ENCODE data around the gene HECW1.

HECW1 gene

DNA sequence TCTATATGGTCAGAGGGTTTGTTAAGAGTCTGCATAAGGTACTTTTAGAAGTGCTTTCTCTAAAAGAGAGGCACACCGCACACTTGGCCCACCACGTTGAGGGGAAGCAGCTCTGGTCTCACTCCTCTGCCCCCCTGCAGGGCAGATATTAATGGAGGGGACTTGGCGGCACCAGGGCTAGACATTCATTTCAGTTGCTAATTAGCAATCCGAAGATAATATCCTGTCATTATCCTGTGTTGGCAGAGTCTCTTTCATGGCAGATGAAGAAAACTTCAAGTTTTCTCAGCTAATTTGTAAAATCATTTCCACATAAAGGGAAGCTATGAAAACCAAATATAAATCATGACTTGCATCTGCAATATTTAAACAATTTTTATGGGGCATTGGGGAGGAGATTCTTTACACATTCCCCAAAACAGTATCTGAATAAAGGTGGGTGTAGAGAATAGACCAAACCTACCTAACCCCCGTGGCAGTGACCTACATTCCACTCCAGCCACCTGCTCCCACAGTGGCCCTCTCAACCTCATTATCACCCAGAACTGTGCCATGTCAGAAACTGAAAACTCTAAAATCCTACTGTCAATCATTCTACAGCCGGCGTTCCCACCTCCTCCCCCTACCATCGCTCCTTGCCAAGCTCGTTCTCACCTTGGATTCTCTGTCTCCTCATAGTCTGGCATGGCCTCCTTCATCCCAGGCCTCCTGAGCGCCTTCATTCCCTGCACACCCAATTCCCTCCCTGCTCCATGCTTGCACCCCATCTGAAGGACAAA is 416.3 kb downstream of the HECW1 start:
- no peak for DNase-seq (ENCODE audit: low read depth in 2 of 3, low spot score in 1 of 3)

DNA sequence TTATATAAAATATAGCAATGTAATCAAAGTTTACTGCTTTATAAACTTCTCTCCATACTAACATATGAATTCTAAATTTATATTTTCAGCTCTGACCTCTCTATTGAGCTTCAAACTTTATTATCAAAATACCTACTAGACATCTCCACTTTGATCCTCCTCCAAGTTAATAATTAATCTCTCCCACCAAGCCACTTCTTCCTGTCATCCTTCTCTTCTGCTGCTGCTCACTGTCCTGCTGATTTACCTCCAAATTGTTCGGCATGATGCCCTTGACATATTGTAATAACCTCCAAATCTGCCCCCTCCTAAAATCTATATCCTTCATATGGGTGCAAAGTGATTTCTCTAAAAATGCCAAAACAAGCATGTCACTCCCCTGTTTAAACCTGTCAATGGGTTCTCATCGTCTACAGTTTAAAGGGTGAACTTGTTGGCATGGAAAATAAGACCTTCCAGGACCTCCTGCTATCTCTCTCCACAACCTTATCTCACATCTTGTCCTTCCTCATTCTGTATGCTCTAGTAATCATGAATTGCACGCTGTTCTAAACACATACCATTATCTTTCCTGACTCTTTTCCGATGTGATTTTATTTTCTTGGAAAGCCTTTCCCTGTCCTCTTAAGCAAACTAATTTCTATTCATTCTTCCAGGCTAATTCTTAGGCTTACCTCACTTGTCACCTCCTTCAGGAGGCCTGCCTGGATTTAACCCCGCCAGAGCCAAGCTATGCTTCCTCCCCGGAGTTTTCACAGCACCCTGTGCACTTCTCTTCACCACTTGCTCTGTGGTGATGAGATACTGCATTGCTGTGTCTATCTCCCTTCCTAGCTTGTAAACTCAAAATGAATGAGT is 418.3 kb downstream of the HECW1 start:
- DNase-seq (ENCODE audit: low read depth in 2 of 3, low spot score in 1 of 3) = no peak

GRCh38 chr7:43531700-43532099 is 419.3 kb downstream of the HECW1 start:
- no peak for DNase-seq (ENCODE audit: low read depth in 2 of 3, low spot score in 1 of 3)

DNA sequence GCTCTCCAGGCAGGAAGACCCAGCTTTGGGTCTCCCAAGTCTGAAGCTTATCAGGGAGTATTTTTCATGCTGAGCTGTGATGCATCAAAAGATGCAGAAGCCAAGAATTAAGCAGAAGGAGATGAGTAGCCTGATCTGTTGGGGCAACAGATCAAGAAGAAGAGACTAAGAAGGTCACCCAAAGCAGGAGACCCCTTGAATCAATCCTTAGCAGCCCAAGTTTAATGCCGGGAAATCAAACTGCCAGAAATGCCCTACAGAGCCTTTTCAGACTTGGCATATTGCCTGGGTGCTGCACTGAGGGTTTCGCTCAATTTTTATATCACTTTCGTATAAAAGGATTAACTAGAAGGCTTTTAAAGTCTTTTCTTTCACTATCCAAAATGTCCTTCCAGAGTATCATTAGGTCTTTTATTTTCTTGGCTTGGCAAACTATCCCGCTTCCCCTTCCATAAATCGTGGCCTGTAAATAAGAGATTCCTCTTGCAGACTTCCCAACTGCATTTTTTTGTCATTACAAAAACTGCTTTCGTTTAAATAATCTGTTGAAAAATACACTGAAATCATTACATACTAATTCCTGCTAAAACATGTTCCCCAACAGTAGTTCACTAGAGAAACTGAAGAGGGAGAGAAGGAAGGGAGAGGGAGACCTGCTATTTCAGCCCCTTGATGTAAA is 421.5 kb downstream of the HECW1 start:
- DNase-seq (ENCODE audit: low read depth in 2 of 3, low spot score in 1 of 3) = no peak

DNA sequence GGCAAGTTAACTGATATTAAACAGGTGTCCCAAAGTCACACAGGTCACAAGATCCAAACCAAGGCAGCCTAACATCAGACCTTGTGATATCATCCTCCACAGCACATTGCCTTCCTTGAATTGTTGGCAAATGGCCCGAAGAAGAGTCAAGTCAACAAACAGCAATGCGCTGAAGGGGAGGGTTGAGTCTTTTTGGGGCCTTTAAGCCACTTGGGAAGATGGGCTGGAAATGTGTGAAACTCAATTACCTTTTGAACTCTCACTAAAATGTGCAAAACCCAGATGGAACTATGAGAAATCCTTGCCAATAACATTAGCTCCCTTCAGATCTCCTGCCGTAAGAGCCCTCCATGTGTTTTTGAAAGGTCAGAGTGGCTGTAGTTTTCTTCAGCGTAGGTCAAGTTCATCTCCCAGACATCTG is 422.6 kb downstream of the HECW1 start:
- no peak for DNase-seq (ENCODE audit: low read depth in 2 of 3, low spot score in 1 of 3)

GRCh38 chr7:43535810-43536585 is 423.6 kb downstream of the HECW1 start:
- DNase-seq (ENCODE audit: low read depth in 2 of 3, low spot score in 1 of 3) = no peak

DNA sequence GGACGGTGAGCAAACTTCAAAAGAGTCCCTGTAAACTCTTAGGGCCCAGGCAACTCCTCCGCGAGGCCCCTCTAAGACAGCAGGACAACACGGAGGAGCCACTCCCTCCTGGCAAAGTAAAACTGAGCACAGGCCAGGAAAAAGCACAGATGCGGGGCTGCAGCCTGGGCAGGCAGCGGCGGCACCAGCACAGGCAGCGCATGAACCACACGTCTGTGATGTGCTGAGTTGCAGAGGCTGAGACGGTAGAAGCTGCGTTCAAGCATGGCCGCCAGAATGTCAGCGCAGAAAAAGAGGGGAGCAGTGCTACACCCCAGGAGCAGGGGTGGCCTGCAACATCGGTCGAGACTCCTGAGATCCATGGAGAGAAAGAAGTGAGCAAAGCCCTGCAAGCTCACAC is 424.3 kb downstream of the HECW1 start:
- DNase-seq (ENCODE audit: low read depth in 2 of 3, low spot score in 1 of 3) = no peak

DNA sequence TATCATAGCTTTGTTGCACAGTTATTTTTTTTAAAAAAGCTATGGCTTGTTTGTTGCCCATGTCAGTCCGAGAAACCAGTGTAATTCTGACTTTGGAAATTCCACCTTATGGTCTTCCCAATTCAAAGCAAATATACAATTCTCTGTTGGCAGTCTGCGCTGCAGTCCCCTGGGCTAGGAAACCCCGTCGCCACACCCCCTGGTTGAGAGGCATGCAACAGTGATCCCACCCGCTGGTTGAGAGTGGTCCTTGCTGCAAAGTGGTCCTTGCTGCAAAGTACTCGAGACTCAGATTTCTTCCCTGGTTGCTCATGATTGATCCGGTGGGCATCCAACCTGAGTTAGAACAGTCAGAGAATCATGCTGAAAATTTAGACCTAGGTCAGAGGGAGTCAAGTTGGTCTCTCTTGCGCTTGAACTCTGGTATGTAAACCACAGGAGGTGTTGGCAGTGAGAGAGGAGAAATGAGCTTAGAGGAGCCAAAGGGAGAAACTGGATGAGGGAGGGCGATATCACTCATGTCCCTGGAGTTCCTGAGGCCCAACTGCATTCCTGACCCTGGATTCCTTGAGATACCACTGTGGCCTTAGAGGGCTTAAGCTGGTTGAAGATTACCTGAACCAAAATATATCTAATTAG is 425.4 kb downstream of the HECW1 start:
- DNase-seq (ENCODE audit: low read depth in 2 of 3, low spot score in 1 of 3) = no peak

DNA sequence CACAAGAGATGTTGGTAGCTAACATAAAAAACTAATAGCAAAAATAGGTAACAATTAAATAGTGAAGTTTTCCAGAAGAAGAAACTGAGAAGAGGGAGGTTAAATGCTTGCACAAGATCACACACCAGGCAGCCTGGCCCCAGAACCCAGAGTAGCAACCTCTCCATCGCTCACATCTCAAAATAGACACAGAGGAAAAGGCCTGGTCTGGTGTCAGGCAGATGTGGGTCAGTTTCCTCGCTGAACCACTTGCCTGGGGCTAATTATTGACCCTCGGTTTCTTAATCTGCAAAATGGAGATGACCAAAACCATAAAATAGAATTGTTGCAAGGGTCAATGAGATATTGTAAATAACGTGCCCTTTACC is 425.9 kb downstream of the HECW1 start:
- DNase-seq (ENCODE audit: low read depth in 2 of 3, low spot score in 1 of 3) = no peak

DNA sequence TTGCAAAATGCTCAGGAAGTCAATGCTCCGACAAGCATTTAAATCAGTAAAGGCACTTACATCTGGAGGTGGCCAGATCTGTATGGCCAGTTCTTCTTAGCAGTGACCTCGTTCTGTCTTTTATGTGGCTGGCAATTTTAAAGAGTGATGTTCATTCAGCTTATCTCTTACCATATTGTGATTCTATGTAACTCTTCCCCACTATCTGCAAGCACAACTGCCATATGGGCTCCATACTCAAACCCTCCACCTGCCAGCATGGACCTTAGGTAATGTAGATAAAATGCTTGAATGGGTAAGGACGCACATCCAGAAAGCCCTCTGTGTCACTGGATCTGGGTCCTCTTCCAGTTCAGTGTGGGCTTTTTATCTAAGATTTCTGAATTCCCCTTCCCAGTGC is 428.0 kb downstream of the HECW1 start:
- DNase-seq (ENCODE audit: low read depth in 2 of 3, low spot score in 1 of 3) = no peak

DNA sequence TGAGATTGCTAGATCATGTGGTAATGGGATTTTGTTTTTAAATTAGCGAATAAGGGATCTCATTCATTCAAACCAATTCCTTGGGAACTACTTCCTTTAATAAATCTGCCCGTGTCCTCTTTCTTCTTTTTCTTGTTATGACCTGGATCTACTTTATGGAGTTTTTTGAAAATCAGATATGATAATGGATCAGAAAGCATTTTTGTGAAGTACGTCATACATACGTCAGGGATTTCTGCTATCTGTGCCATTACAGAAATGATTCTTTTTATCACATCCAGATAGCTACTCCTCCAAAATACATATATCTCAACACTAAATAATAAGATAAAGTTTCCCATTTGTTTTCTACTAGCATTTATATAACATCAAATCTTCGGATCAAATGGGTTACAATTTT is 430.3 kb downstream of the HECW1 start:
- DNase-seq (ENCODE audit: low read depth in 2 of 3, low spot score in 1 of 3) = no peak

DNA sequence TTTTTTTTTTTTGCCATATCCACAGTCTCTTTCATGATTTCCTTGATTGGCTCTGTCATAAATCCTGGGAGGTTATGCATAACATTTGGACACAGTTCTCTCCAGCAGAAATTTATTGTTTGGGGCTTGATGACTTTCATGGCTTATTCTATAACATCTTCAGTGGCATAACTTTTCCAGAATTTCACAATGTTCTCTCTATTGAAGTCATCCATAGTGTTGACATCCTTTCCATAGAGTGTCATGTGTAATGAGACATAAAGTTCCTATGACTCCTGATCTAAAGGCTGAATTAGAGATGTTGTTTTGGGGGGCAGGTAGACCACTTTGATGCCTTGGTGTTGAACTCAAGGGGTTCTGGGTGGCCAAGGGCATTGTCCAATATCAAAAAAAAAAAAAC is 433.8 kb downstream of the HECW1 start:
- no peak for DNase-seq (ENCODE audit: low read depth in 2 of 3, low spot score in 1 of 3)

DNA sequence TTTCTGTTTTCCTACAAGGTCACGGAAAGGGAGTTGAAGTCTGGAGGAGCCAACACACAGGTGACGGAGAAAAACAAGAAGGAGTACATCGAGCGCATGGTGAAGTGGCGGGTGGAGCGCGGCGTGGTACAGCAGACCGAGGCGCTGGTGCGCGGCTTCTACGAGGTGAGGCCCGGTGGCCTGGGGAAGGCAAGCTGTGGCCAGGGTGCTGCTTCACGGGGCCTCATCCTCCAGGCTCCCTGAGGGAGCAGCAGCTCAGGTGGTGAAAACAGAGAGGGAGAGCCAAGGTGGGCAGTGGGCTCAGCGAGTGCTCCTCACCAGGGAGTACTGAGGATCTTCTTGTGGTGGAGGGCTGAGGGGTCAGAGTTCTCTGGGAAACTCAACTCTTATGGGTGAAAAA is 438.0 kb downstream of the HECW1 start:
- DNase-seq (ENCODE audit: low read depth in 2 of 3, low spot score in 1 of 3) = no peak

GRCh38 chr7:43552122-43552521 is 439.7 kb downstream of the HECW1 start:
- DNase-seq (ENCODE audit: low read depth in 2 of 3, low spot score in 1 of 3) = no peak

DNA sequence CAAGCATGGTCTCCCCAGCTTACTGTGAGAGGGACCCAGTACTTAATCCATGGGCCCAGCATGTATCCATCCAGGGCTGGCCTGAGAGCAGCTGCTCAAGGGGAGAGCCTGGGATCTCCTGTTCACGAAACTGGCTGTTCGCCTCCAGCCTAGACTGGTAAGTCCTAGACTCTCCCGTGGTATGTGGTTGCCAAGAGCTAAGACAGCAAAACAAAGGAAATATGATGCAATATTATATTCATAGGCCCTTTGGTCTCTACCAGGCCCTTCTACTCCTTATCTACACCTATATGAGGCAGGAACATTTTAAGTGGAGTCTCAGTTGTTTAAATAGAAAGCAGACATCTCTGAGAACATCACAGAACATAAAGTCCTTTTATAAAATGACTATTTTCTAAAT is 441.6 kb downstream of the HECW1 start:
- DNase-seq (ENCODE audit: low read depth in 2 of 3, low spot score in 1 of 3) = no peak

DNA sequence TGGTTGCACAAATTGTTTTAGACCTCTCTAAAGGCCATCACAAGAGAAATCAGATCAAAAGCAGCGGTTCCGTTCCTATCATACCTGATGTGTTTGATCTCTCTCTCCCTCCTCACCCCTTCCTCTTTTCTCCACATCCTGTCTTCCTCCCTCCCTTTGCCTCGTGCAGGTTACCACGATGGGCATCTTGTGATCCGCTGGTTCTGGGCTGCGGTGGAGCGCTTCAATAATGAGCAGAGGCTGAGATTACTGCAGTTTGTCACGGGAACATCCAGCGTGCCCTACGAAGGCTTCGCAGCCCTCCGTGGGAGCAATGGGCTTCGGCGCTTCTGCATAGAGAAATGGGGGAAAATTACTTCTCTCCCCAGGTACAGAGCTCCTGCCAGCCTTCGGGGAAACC is 442.0 kb downstream of the HECW1 start:
- no peak for DNase-seq (ENCODE audit: low read depth in 2 of 3, low spot score in 1 of 3)

GRCh38 chr7:43557831-43558495 is 445.5 kb downstream of the HECW1 start:
- DNase-seq (ENCODE audit: low read depth in 2 of 3, low spot score in 1 of 3) = no peak

DNA sequence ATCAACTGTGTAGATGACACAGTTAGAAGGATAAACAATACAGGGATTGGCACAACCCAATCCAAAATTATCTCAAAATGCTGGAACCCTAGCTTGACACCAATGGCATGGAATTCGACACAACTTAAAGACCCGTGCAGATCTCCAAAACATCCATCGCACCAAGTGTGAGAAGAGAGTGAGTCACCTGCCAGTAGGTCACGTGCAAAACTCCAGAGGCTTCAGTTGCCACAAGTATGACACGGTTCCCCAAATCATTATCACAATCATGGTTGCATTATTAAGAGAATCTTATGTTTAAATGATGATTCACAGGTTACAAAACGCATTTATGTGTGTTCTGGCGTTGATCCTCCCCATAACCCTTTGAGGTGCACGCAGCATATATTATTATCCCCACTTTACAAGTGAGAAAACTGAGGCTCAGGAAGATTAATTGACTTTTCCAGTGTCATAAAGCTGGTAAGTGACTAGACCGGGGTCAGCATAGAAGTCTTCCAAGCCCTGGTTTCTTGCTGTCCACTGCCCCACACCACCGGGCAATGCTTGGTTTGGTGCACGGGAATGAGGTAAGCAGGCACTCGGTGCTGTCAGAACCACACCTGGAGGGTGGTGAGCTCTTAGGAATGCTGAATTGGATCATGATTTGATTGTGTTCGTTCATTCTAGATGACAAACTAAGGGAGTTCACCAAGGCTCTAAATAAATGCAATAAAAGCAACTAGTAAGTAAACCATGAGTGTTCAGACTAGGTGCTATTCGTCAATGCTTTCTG is 446.9 kb downstream of the HECW1 start:
- DNase-seq (ENCODE audit: low read depth in 2 of 3, low spot score in 1 of 3) = no peak

DNA sequence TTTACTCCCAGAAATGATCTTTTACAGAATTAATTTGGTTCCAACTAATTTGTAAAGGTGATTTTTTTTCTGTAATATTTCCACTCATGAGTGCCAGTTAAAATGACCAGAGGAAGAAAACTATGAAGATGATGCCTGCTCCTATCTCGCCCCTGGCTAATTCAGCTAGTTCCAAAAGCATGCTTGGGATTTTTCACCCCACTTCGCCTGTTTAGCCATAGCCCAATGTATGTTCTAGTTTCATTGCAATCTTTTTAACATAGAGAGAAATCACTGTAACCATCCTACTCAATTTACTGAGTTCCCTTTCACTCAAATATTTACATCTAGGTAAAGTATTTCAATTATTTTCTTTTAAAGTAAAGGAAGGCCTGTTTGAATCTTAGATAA is 447.5 kb downstream of the HECW1 start:
- no peak for DNase-seq (ENCODE audit: low read depth in 2 of 3, low spot score in 1 of 3)

Measured in stimulated activated CD4-positive, alpha-beta T cell treated with anti-CD3 and anti-CD28 coated beads, Interleukin-12 subunit alpha, Interleukin-12 subunit beta, amount 100 ng/mL, for 48 hours (primary cell).